Measurements from ENCODE around the gene PRDM10. TPM values are rescaled to one million over a fixed set of nuclear protein-coding genes. Genes with fewer than 3 reads are reported as not detected.
A peak's percentile ranks its signal among the peaks of the same experiment; 100 is the strongest.

The PRDM10 gene
- total RNA-seq, 1 experiment from 2014 or later = 7.7 TPM

- Histone ChIP-seq H3K9me3 (ENCODE audit: control insufficient read depth, low read depth, low read length) (no peaks in the 10 kb centered on the region), H3K4ac (ENCODE audit: low read depth, low read length) (no peak overlapping the region), H2BK12ac (ENCODE audit: insufficient read length, low read depth, low read length) (no peak overlapping the region), H4K8ac (replicated peaks; ENCODE audit: insufficient read length, low read depth, low read length) (no peak overlapping the region), H3K23me2 (ENCODE audit: insufficient read length, low read depth, low read length, poor library complexity, severe bottlenecking) (no peaks in the 10 kb centered on the region), H3T11ph (ENCODE audit: low read length) (no peak overlapping the region), H3K79me1 (ENCODE audit: insufficient read depth, low read depth, low read length, poor library complexity, severe bottlenecking) (no peaks in the 10 kb centered on the region), H3K4me1 (ENCODE audit: insufficient read depth, low read length) (0 out of 2 replicates have a peak, but pooled peaks cover 4% of the 10 kb centered on the region), H2BK120ac (ENCODE audit: low read depth, low read length, poor library complexity, severe bottlenecking) (no peak overlapping the region), H3K23ac (ENCODE audit: insufficient read length, low read depth, low read length) (no peak overlapping the region), H3K27ac (ENCODE audit: insufficient read length, low read depth, low read length) (no peak overlapping the region), H3K56ac (ENCODE audit: insufficient read length, low read depth, low read length) (no peak overlapping the region), H3K79me2 (ENCODE audit: insufficient read depth, low read length) (no peaks in the 10 kb centered on the region), H4K20me1 (ENCODE audit: control insufficient read depth, insufficient read depth, insufficient read length) (no peaks in the 10 kb centered on the region), H3K14ac (ENCODE audit: insufficient read depth, low read length) (no peak overlapping the region), H2BK20ac (ENCODE audit: low read depth, low read length, poor library complexity, severe bottlenecking) (no peak overlapping the region), H3K27me3 (ENCODE audit: insufficient read depth, low read length) (no peaks in the 10 kb centered on the region), H2AFZ (ENCODE audit: low read length) (no peak overlapping the region), H3K9ac (ENCODE audit: extremely low read depth, insufficient read length, low read length) (no peak overlapping the region), H2BK15ac (ENCODE audit: low read depth, low read length) (no peak overlapping the region), H4K91ac (ENCODE audit: insufficient read length, low read depth, low read length) (no peak overlapping the region), H3K4me2 (ENCODE audit: insufficient read depth, insufficient read length, low read length) (no peak overlapping the region), H2BK5ac (ENCODE audit: insufficient read length, low read length) (no peak overlapping the region), H2AK5ac (ENCODE audit: insufficient read length, low read length) (no peak overlapping the region), H3K18ac (ENCODE audit: insufficient read length, low read depth, low read length) (no peak overlapping the region), H4K5ac (ENCODE audit: insufficient read length, low read depth, low read length) (no peak overlapping the region)
- H3K27me3 Mint-ChIP-seq (ENCODE audit: low read depth) = no peaks in the 10 kb centered on the region
- no peak for DNase-seq
- TF ChIP-seq CTCF (conservative IDR thresholded peaks at IDR 0.05) = no peak
- no peak overlapping the region for H3K4me3 Mint-ChIP-seq
- peak overlapping the region in 2 of 3 experiments; percentile 86 to 91; a peak in 4 of 7 replicates for H3K27ac Mint-ChIP-seq
- WGBS (ENCODE audit: extremely low coverage, insufficient read length, low lambda C conversion rate) = no CpG with 5 or more reads among the region's 11 CpGs
- H3K36me3 Mint-ChIP-seq (ENCODE audit: insufficient read depth in 1 of 3, low read depth in 3 of 3) = peaks cover 22 to 39% (median 25%) of the 10 kb centered on the region in 3 experiments; a peak in 6 of 7 replicates
- H3K9me3 Mint-ChIP-seq = no peaks in the 10 kb centered on the region
- peaks cover 18 to 20% of the 10 kb centered on the region in 2 experiments for H3K4me1 Mint-ChIP-seq
Observed at GRCh38 chr11:129945373-129945772, 57.3 kb downstream of the PRDM10 start.

All from H9 (cell line).